Measurements from ENCODE around the gene COL7A1. TPM values are rescaled to one million over a fixed set of nuclear protein-coding genes. Genes with fewer than 3 reads are reported as not detected.
"Not testable (repeated sequence)": the region's sequence is repeated elsewhere in the genome, so short reads cannot be mapped to it uniquely, and the experiment has no call there.

COL7A1 gene
- polyA plus RNA-seq, 1 donor, result 121 TPM

GRCh38 chr3:48543271-48543866 lies 51.8 kb downstream of the COL7A1 start:
- WGBS (ENCODE audit: insufficient coverage, low lambda C conversion rate), result no CpG with 5 or more reads among the region's 9 CpGs
- Histone ChIP-seq H3K27ac (ENCODE audit: low read length) (no peak overlapping the region), H3K4me3 (ENCODE audit: low read length) (no peak overlapping the region), H3K36me3 (ENCODE audit: control insufficient read depth, insufficient read depth, low read length) (peaks cover 26% of the 10 kb centered on the region), H3K27me3 (ENCODE audit: control insufficient read depth, insufficient read depth, low read length) (no peaks in the 10 kb centered on the region), H3K4me1 (ENCODE audit: control insufficient read depth, insufficient read depth, low read length) (no peaks in the 10 kb centered on the region), H3K9me3 (ENCODE audit: control insufficient read depth, low read depth, low read length) (no peaks in the 10 kb centered on the region)
- no peak for DNase-seq

GRCh38 chr3:48538451-48538850 lies 56.7 kb downstream of the COL7A1 start:
- no peaks in the 10 kb centered on the region for H3K9me3 ChIP-seq (ENCODE audit: control insufficient read depth, low read depth, low read length)
- no peak overlapping the region for H3K27ac ChIP-seq (ENCODE audit: low read length)
- H3K27me3 ChIP-seq (ENCODE audit: control insufficient read depth, insufficient read depth, low read length), result no peaks in the 10 kb centered on the region
- peaks cover 50% of the 10 kb centered on the region for H3K36me3 ChIP-seq (ENCODE audit: control insufficient read depth, insufficient read depth, low read length)
- no peak overlapping the region for H3K4me3 ChIP-seq (ENCODE audit: low read length)
- no CpG with 5 or more reads among the region's 12 CpGs for WGBS (ENCODE audit: insufficient coverage, low lambda C conversion rate)
- DNase-seq, result no peak
- H3K4me1 ChIP-seq (ENCODE audit: control insufficient read depth, insufficient read depth, low read length), result no peaks in the 10 kb centered on the region

GRCh38 chr3:48536785-48537184 lies 58.3 kb downstream of the COL7A1 start:
- Histone ChIP-seq H3K27me3 (ENCODE audit: control insufficient read depth, insufficient read depth, low read length) (no peaks in the 10 kb centered on the region), H3K9me3 (ENCODE audit: control insufficient read depth, low read depth, low read length) (no peaks in the 10 kb centered on the region), H3K4me3 (ENCODE audit: low read length) (no peak overlapping the region), H3K36me3 (ENCODE audit: control insufficient read depth, insufficient read depth, low read length) (peaks cover 48% of the 10 kb centered on the region), H3K27ac (ENCODE audit: low read length) (no peak overlapping the region), H3K4me1 (ENCODE audit: control insufficient read depth, insufficient read depth, low read length) (no peaks in the 10 kb centered on the region)
- no peak for DNase-seq
- WGBS (ENCODE audit: insufficient coverage, low lambda C conversion rate), result no CpG with 5 or more reads among the region's 5 CpGs

GRCh38 chr3:48536116-48536515 lies 59.0 kb downstream of the COL7A1 start:
- no peak for DNase-seq
- no peaks in the 10 kb centered on the region for H3K27me3 ChIP-seq (ENCODE audit: control insufficient read depth, insufficient read depth, low read length)
- H3K27ac ChIP-seq (ENCODE audit: low read length), result no peak overlapping the region
- H3K4me3 ChIP-seq (ENCODE audit: low read length), result no peak overlapping the region
- no peaks in the 10 kb centered on the region for H3K9me3 ChIP-seq (ENCODE audit: control insufficient read depth, low read depth, low read length)
- no CpG with 5 or more reads among the region's 19 CpGs for WGBS (ENCODE audit: insufficient coverage, low lambda C conversion rate)
- H3K4me1 ChIP-seq (ENCODE audit: control insufficient read depth, insufficient read depth, low read length), result no peaks in the 10 kb centered on the region
- peaks cover 48% of the 10 kb centered on the region for H3K36me3 ChIP-seq (ENCODE audit: control insufficient read depth, insufficient read depth, low read length)

- H3K27ac ChIP-seq (ENCODE audit: low read length), result no peak overlapping the region
- WGBS (ENCODE audit: insufficient coverage, low lambda C conversion rate), result no CpG with 5 or more reads among the region's 4 CpGs
- H3K27me3 ChIP-seq (ENCODE audit: control insufficient read depth, insufficient read depth, low read length), result no peaks in the 10 kb centered on the region
- no peaks in the 10 kb centered on the region for H3K4me1 ChIP-seq (ENCODE audit: control insufficient read depth, insufficient read depth, low read length)
- peaks cover 48% of the 10 kb centered on the region for H3K36me3 ChIP-seq (ENCODE audit: control insufficient read depth, insufficient read depth, low read length)
- no peak for DNase-seq
- no peak overlapping the region for H3K4me3 ChIP-seq (ENCODE audit: low read length)
- no peaks in the 10 kb centered on the region for H3K9me3 ChIP-seq (ENCODE audit: control insufficient read depth, low read depth, low read length)
Observed at GRCh38 chr3:48535578-48535977, 59.6 kb downstream of the COL7A1 start.

- no peaks in the 10 kb centered on the region for H3K4me1 ChIP-seq (ENCODE audit: control insufficient read depth, insufficient read depth, low read length)
- H3K27ac ChIP-seq (ENCODE audit: low read length), result no peak overlapping the region
- H3K36me3 ChIP-seq (ENCODE audit: control insufficient read depth, insufficient read depth, low read length), result peaks cover 30% of the 10 kb centered on the region
- DNase-seq, result no peak
- no peaks in the 10 kb centered on the region for H3K27me3 ChIP-seq (ENCODE audit: control insufficient read depth, insufficient read depth, low read length)
- no CpG with 5 or more reads among the region's 2 CpGs for WGBS (ENCODE audit: insufficient coverage, low lambda C conversion rate)
- H3K4me3 ChIP-seq (ENCODE audit: low read length), result no peak overlapping the region
- H3K9me3 ChIP-seq (ENCODE audit: control insufficient read depth, low read depth, low read length), result no peaks in the 10 kb centered on the region
Observed at GRCh38 chr3:48532977-48533337, 62.2 kb downstream of the COL7A1 start.

GRCh38 chr3:48532271-48532976 lies 62.7 kb downstream of the COL7A1 start:
- no peaks in the 10 kb centered on the region for H3K4me1 ChIP-seq (ENCODE audit: control insufficient read depth, insufficient read depth, low read length)
- no peak overlapping the region for H3K4me3 ChIP-seq (ENCODE audit: low read length)
- H3K27ac ChIP-seq (ENCODE audit: low read length), result no peak overlapping the region
- peaks cover 27% of the 10 kb centered on the region for H3K36me3 ChIP-seq (ENCODE audit: control insufficient read depth, insufficient read depth, low read length)
- H3K9me3 ChIP-seq (ENCODE audit: control insufficient read depth, low read depth, low read length), result no peaks in the 10 kb centered on the region
- WGBS (ENCODE audit: insufficient coverage, low lambda C conversion rate), result 80% methylated on average over 1 of the region's 6 CpGs
- no peaks in the 10 kb centered on the region for H3K27me3 ChIP-seq (ENCODE audit: control insufficient read depth, insufficient read depth, low read length)
- no peak for DNase-seq

GRCh38 chr3:48530701-48531100 lies 64.4 kb downstream of the COL7A1 start:
- H3K36me3 ChIP-seq (ENCODE audit: control insufficient read depth, insufficient read depth, low read length), result peaks cover 11% of the 10 kb centered on the region
- no CpG with 5 or more reads among the region's 4 CpGs for WGBS (ENCODE audit: insufficient coverage, low lambda C conversion rate)
- H3K4me1 ChIP-seq (ENCODE audit: control insufficient read depth, insufficient read depth, low read length), result not testable (repeated sequence)

GRCh38 chr3:48528754-48529153 lies 66.4 kb downstream of the COL7A1 start:
- H3K4me3 ChIP-seq (ENCODE audit: low read length), result no peak overlapping the region
- H3K36me3 ChIP-seq (ENCODE audit: control insufficient read depth, insufficient read depth, low read length), result peaks cover 2% of the 10 kb centered on the region
- no peaks in the 10 kb centered on the region for H3K4me1 ChIP-seq (ENCODE audit: control insufficient read depth, insufficient read depth, low read length)
- H3K27me3 ChIP-seq (ENCODE audit: control insufficient read depth, insufficient read depth, low read length), result no peaks in the 10 kb centered on the region
- H3K9me3 ChIP-seq (ENCODE audit: control insufficient read depth, low read depth, low read length), result no peaks in the 10 kb centered on the region
- no peak overlapping the region for H3K27ac ChIP-seq (ENCODE audit: low read length)
- no peak for DNase-seq
- WGBS (ENCODE audit: insufficient coverage, low lambda C conversion rate), result 100% methylated on average over 1 of the region's 3 CpGs

More at GRCh38 chr3:48530701-48531100, 64.4 kb downstream of the COL7A1 start:
- H3K4me3 ChIP-seq (ENCODE audit: low read length); H3K9me3 ChIP-seq (ENCODE audit: control insufficient read depth, low read depth, low read length); H3K27me3 ChIP-seq (ENCODE audit: control insufficient read depth, insufficient read depth, low read length); DNase-seq; H3K27ac ChIP-seq (ENCODE audit: low read length): not testable (repeated sequence)

- no peaks in the 10 kb centered on the region for H3K4me1 ChIP-seq (ENCODE audit: control insufficient read depth, insufficient read depth, low read length)
- H3K4me3 ChIP-seq (ENCODE audit: low read length), result no peak overlapping the region
- peaks cover 2% of the 10 kb centered on the region for H3K36me3 ChIP-seq (ENCODE audit: control insufficient read depth, insufficient read depth, low read length)
- 100% methylated on average over 1 of the region's 9 CpGs for WGBS (ENCODE audit: insufficient coverage, low lambda C conversion rate)
- H3K27ac ChIP-seq (ENCODE audit: low read length), result no peak overlapping the region
- no peak for DNase-seq
- no peaks in the 10 kb centered on the region for H3K27me3 ChIP-seq (ENCODE audit: control insufficient read depth, insufficient read depth, low read length)
- no peaks in the 10 kb centered on the region for H3K9me3 ChIP-seq (ENCODE audit: control insufficient read depth, low read depth, low read length)
Observed at GRCh38 chr3:48528048-48528447, 67.1 kb downstream of the COL7A1 start.

- no peak for DNase-seq
- H3K4me3 ChIP-seq (ENCODE audit: low read length), result no peak overlapping the region
- H3K27ac ChIP-seq (ENCODE audit: low read length), result no peak overlapping the region
- no CpG with 5 or more reads among the region's 9 CpGs for WGBS (ENCODE audit: insufficient coverage, low lambda C conversion rate)
- peaks cover 5% of the 10 kb centered on the region for H3K36me3 ChIP-seq (ENCODE audit: control insufficient read depth, insufficient read depth, low read length)
- no peaks in the 10 kb centered on the region for H3K9me3 ChIP-seq (ENCODE audit: control insufficient read depth, low read depth, low read length)
- H3K4me1 ChIP-seq (ENCODE audit: control insufficient read depth, insufficient read depth, low read length), result no peaks in the 10 kb centered on the region
- no peaks in the 10 kb centered on the region for H3K27me3 ChIP-seq (ENCODE audit: control insufficient read depth, insufficient read depth, low read length)
Observed at GRCh38 chr3:48524970-48525369, 70.2 kb downstream of the COL7A1 start.

Data from large intestine (tissue), 3 donors.